Measurements from ENCODE around the gene NEK6.

DNA sequence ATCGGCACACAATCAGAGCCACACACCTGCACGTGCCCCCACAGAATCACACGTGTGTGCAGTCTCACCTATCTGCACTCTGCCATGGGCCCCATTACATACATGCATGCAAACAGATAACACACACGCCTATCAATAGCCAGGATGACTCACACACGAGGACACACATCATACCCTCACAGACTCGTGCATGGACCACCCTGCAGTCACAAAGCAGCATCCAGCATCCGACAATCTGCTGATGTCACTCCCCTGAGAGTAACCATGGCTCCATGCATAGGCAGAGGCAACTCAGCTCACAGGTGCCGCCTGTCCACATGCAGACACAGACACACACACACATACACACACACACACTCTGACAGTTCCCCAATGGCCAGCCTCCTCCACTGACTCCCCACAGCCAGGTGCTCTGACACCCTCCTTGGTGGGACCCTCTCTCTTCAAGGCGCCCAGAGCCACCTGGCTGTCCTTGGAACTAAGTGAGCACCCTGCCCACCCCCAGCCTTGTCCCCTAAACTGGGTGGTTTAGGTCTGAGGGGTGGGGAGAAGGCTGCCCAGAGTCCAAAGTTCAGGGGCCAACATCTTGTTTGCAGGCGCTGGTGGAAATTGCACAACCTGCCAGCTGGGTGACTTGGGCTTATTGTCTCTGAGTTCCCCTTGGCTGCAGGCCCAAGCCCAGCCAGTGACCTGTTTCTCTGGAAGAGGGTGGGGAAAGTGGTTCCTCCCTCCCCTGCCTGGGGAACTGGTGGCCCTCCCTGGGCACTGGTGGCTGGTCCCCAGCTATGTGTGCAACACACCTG lies 34.6 kb upstream of the NEK6 start:
- no peak for TF ChIP-seq POLR2A (IDR thresholded peaks at IDR 0.05; ENCODE audit: extremely low read depth, insufficient read length)
- TF ChIP-seq CTCF (IDR thresholded peaks at IDR 0.05; ENCODE audit: low read depth, low read length) = no peak

Measured in NB4 (cell line).